Measurements from ENCODE around the gene IMMP2L. TPM values are rescaled to one million over a fixed set of nuclear protein-coding genes. Genes with fewer than 3 reads are reported as not detected.

Gene IMMP2L
- total RNA-seq, 2 experiments from 2014 or later: 17.4 to 30.2 TPM

GRCh38 chr7:111162692-111163091 is 399.6 kb downstream of the IMMP2L start:
- no peak for DNase-seq
- ChIA-PET POLR2A (no interaction called here), CTCF (interaction anchor here (1.0 kb wide), 1 partner anchor 9 kb away, joined by 4 read pairs; no protein-coding TSS in a partner anchor)
- Mint-ChIP-seq H3K9me3 (no peaks in the 10 kb centered on the region), H3K27me3 (no peaks in the 10 kb centered on the region), H3K4me3 (no peak overlapping the region), H3K36me3 (ENCODE audit: low read depth) (no peaks in the 10 kb centered on the region), H3K27ac (no peak overlapping the region), H3K4me1 (ENCODE audit: low read depth) (no peaks in the 10 kb centered on the region)
- intact Hi-C loops (cut with micrococcal nuclease): no loop called here
- ATAC-seq: no peak
- no peak for TF ChIP-seq CTCF (IDR thresholded peaks at IDR 0.05)

GRCh38 chr7:111160297-111160696 is 402.0 kb downstream of the IMMP2L start:
- Mint-ChIP-seq H3K4me3 (no peak overlapping the region), H3K36me3 (ENCODE audit: low read depth) (peaks cover 2% of the 10 kb centered on the region), H3K27me3 (no peaks in the 10 kb centered on the region), H3K27ac (no peak overlapping the region), H3K4me1 (ENCODE audit: low read depth) (no peaks in the 10 kb centered on the region), H3K9me3 (no peaks in the 10 kb centered on the region)
- ChIA-PET POLR2A (no interaction called here), CTCF (no interaction called here)
- no peak for DNase-seq
- no peak for TF ChIP-seq CTCF (IDR thresholded peaks at IDR 0.05)
- intact Hi-C loops (cut with micrococcal nuclease): no loop called here
- no peak for ATAC-seq

GRCh38 chr7:111159426-111159825 is 402.9 kb downstream of the IMMP2L start:
- ChIA-PET POLR2A (interaction anchor here (0.7 kb wide), 1 partner anchor 67 kb away, joined by 3 read pairs; no protein-coding TSS in a partner anchor), CTCF (no interaction called here)
- Mint-ChIP-seq H3K36me3 (ENCODE audit: low read depth) (peaks cover 2% of the 10 kb centered on the region), H3K4me3 (no peak overlapping the region), H3K9me3 (no peaks in the 10 kb centered on the region), H3K27me3 (no peaks in the 10 kb centered on the region), H3K4me1 (ENCODE audit: low read depth) (no peaks in the 10 kb centered on the region), H3K27ac (no peak overlapping the region)
- intact Hi-C loops (cut with micrococcal nuclease): no loop called here
- DNase-seq (no peak), ATAC-seq (no peak)
- TF ChIP-seq CTCF (IDR thresholded peaks at IDR 0.05): no peak

- H3K4me3 Mint-ChIP-seq: no peak overlapping the region
- ChIA-PET POLR2A (interaction anchor here (0.6 kb wide), 1 partner anchor 12 kb away, joined by 3 read pairs; no protein-coding TSS in a partner anchor), CTCF (no interaction called here)
- no peaks in the 10 kb centered on the region for H3K27me3 Mint-ChIP-seq
- H3K27ac Mint-ChIP-seq: no peak overlapping the region
- ATAC-seq: no peak
- TF ChIP-seq CTCF (IDR thresholded peaks at IDR 0.05): no peak
- H3K4me1 Mint-ChIP-seq (ENCODE audit: low read depth): no peaks in the 10 kb centered on the region
- intact Hi-C loops (cut with micrococcal nuclease): no loop called here
- no peaks in the 10 kb centered on the region for H3K9me3 Mint-ChIP-seq
- DNase-seq: no peak
- no peaks in the 10 kb centered on the region for H3K36me3 Mint-ChIP-seq (ENCODE audit: low read depth)
These were observed 411.6 kb downstream of the IMMP2L start for GRCh38 chr7:111150709-111151108.

- POLR2A ChIA-PET: no interaction called here
- H3K27me3 Mint-ChIP-seq: no peaks in the 10 kb centered on the region
- TF ChIP-seq CTCF (IDR thresholded peaks at IDR 0.05): no peak
These were observed 414.4 kb downstream of the IMMP2L start for GRCh38 chr7:111147708-111148533.

More at GRCh38 chr7:111147708-111148533, 414.4 kb downstream of the IMMP2L start:
- ATAC-seq: no peak
- Mint-ChIP-seq H3K9me3 (no peaks in the 10 kb centered on the region), H3K36me3 (ENCODE audit: low read depth) (no peaks in the 10 kb centered on the region), H3K4me1 (ENCODE audit: low read depth) (no peaks in the 10 kb centered on the region), H3K4me3 (no peak overlapping the region), H3K27ac (no peak overlapping the region)
- intact Hi-C loops (cut with micrococcal nuclease): no loop called here
- CTCF ChIA-PET: interaction anchor here (1.6 kb wide), 1 partner anchor 10 kb away, joined by 5 read pairs; no protein-coding TSS in a partner anchor
- DNase-seq: no peak

All from activated CD8-positive, alpha-beta T cell treated with anti-CD3 and anti-CD28 coated beads for 36 hours (primary cell).